Measurements from ENCODE around the gene DUSP22.

DUSP22 gene

DNA sequence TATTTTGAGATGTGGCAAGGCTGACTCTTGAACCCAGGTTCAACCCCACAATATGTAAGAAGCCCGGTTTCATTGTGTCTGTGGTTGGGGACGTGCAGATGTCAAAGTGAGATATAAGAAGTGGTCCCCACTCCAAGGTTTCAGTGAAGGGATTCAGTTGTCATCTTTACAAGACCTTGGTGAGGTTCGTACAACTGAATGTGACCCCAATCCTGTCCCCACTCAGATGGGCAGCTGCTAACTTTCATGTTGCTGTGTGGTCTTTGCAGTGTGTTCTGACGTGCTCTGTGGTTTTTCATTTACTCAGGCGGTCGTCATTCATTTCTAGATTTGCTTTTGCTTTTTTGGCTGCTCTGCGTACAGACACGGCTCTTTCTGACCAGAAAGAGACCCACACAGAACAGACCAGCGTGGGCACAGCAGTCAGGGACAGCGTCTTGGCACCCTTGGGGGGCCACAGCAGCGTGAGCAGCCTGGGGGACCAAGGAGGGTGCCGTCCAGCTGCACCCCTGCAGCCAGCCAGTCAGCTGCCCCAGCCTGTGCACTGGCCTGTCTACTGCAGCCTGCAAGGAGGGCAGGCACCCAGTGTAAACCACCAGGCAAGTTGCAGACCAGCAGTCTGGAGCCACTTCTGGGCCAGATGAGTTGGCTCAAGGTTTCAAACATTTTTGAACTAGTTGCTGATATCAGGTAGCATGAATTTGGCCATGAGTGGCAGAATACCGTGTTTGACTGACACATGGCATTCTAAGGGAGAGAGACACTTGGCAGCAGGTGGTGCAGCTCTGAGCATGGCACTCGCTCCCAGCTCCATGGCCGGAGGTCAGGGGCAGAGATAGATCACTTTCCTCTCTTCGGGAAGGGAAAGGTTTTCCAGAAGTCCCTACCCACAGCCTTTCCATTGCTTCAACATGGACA lies 49.9 kb downstream of the DUSP22 start:
- DNase-seq (ENCODE audit: low read depth) = peak; percentile 84

DNA sequence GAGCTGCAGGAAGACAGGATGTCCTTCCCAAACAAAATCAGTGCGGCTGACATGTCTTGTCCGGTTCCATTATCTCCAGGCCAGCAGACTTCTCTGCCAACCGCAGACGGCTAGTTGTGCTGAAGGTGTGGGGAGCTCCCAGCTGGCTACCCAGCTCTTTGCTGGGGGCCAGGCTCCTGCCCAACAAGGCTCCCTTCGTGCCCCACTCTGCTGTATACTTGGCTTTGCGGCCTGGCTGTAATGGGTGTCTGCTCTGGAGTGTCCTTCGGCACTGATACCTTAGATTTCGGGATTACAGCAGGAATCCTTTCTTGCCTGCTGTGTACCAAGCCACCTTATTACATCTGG lies 50.5 kb downstream of the DUSP22 start:
- TF ChIP-seq, protein P1, sequence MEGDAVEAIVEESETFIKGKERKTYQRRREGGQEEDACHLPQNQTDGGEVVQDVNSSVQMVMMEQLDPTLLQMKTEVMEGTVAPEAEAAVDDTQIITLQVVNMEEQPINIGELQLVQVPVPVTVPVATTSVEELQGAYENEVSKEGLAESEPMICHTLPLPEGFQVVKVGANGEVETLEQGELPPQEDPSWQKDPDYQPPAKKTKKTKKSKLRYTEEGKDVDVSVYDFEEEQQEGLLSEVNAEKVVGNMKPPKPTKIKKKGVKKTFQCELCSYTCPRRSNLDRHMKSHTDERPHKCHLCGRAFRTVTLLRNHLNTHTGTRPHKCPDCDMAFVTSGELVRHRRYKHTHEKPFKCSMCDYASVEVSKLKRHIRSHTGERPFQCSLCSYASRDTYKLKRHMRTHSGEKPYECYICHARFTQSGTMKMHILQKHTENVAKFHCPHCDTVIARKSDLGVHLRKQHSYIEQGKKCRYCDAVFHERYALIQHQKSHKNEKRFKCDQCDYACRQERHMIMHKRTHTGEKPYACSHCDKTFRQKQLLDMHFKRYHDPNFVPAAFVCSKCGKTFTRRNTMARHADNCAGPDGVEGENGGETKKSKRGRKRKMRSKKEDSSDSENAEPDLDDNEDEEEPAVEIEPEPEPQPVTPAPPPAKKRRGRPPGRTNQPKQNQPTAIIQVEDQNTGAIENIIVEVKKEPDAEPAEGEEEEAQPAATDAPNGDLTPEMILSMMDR (IDR thresholded peaks at IDR 0.05; ENCODE audit: insufficient read depth, low read depth, low read length, missing control alignments) = no peak
- no peak overlapping the region for H3K4me3 ChIP-seq (ENCODE audit: low read depth, low read length)
- DNase-seq (ENCODE audit: low read depth) = no peak

More for the DNA sequence above, 49.9 kb downstream of the DUSP22 start:
- TF ChIP-seq, protein P1 (IDR thresholded peaks at IDR 0.05; ENCODE audit: insufficient read depth, low read depth, low read length, missing control alignments) = no peak
- no peak overlapping the region for H3K4me3 ChIP-seq (ENCODE audit: low read depth, low read length)

DNA sequence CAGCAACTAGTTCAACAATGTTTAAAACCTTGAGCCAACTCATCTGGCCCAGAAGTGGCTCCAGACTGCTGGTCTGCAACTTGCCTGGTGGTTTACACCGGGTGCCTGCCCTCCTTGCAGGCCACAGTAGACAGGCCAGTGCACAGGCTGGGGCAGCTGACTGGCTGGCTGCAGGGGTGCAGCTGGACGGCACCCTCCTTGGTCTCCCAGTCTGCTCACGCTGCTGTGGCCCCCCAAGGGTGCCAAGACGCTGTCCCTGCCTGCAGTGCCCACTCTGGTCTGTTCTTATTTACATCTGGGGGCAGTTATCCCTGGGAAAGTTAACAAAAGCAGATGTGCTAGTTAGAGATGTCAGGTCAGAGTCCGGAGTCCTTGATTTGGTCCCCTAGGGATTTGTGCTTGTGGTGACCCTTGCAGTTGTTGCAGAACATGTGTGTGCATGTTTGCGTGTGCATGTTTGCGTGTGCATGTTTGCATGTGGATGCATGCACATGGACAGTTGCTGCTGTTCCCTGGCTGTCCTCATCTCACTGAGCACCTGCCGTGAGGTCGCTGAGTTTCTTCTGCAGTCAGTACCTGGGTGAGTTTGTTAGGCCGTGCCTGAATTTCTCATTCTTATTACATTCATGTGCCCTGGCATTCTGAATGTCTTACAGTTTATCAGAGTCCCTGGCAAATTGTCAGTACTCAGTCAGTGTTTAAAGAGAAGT lies 51.1 kb downstream of the DUSP22 start:
- TF ChIP-seq, protein P1 (IDR thresholded peaks at IDR 0.05; ENCODE audit: insufficient read depth, low read depth, low read length, missing control alignments) = no peak
- DNase-seq (ENCODE audit: low read depth) = no peak
- H3K4me3 ChIP-seq (ENCODE audit: low read depth, low read length) = no peak overlapping the region

DNA sequence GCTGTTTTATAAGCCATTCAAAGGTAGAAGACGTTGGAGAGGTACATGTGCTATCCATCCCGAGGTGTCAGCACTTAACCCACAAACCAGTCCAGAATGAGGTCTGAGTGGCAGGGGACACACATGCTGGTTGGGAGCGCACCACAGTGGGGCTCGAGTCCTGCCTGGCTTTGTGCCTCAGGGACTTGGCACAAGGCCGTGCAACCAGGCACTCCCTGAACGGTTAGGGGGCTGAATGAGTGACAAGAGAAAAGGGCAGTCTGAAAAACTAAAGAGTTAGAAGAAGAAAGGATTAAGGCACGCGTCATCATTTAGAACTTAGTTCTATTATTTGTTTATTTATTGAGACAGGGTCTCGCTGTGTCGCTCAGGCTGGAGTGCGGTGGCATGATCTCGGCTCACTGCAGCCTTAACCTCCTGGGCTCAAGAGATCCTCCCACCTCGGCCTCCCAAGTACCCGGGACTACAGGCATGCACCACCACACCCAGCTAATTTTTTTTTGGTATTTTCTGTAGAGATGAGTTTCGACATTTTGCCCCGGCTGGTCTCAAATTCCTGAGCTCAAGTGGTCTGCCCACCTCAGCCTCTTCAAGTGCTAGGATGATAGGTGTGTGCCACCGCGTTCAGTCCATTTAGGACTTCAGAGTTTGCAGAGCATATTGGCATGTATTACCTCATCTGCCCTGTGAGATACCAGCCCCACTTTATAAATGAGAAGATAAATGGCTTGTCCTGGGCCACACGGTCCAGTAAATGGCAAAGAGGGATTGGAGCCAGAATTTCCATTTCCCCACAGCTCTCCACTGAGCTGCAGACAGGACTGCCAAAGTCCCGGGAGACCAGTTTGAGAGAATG lies 51.9 kb downstream of the DUSP22 start:
- TF ChIP-seq, protein P1 (IDR thresholded peaks at IDR 0.05; ENCODE audit: insufficient read depth, low read depth, low read length, missing control alignments) = no peak
- no peak for DNase-seq (ENCODE audit: low read depth)
- no peak overlapping the region for H3K4me3 ChIP-seq (ENCODE audit: low read depth, low read length)

DNA sequence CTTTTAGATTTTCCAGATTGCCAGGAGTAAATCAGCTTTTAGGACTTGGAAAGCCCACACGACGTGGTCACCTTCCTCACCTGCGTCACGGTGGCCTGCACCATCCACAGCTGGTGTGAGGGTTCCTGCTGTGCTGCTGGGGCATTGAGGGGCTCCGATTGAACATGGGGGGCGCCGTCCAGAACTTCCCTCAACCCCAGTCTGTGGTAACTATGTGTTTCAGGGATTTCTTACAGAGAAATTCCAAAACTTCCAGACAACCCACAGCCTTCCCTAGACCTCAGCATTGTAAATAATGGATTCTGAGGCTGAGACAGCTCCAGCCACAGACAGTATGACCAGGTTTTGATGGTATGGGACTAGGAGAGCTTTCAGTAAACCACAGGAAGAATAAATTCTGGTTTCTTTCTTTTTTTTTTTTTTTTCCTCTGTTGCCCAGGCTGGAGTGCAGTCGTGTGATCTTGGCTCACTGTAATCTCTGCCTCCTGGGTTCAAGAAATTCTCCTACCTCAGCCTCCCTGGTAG lies 52.6 kb downstream of the DUSP22 start:
- TF ChIP-seq, protein P1 (IDR thresholded peaks at IDR 0.05; ENCODE audit: insufficient read depth, low read depth, low read length, missing control alignments) = no peak
- DNase-seq (ENCODE audit: low read depth) = no peak
- no peak overlapping the region for H3K4me3 ChIP-seq (ENCODE audit: low read depth, low read length)

DNA sequence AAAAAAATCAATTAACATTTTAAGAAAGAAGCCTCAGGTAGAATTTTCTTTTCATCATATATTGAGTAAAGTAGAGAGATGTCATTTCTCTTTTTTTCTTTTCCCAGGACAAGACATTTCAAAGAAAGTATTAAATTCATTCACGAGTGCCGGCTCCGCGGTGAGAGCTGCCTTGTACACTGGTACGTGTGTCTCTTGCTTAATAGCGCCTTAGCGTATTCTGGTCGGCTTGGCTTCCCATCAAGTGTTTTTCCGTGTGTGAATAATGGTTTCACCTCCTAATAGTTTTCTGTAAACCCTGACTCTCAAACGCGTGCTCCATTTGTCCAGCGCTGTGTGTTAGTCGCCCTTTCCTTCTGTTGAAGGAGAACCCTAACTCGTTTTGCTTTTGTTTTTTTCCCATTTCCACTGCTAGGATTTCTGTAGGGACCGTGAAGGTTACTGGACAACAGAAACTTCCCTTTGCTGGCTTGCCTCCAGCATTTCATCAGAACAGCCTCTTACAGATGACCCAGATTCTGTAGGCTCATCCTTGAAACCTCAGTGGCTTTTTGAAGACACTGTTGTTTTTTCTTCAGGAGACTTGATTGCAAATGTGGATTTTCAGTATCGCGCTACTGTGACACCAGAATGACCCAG lies 53.6 kb downstream of the DUSP22 start:
- TF ChIP-seq, protein P1 (IDR thresholded peaks at IDR 0.05; ENCODE audit: insufficient read depth, low read depth, low read length, missing control alignments) = no peak
- DNase-seq (ENCODE audit: low read depth) = no peak
- H3K4me3 ChIP-seq (ENCODE audit: low read depth, low read length) = no peak overlapping the region
